BE2C (cell line): ENCODE measurements around the gene IGSF21.
A peak's percentile ranks its signal among the peaks of the same experiment; 100 is the strongest.

ENCODE experiments used
- DNase-seq: peaks from one replicate; pipeline ENCODE4 v3.0.0-alpha.2; 2020
- H3K27me3 ChIP-seq: fragments of 250-450 bp; sonication (Bioruptor Pico); 2 replicates; pipeline ENCODE4 v1.5.1; 2020; ENCODE audit warnings: mild to moderate bottlenecking
- H3K36me3 ChIP-seq: fragments of 250-450 bp; sonication (Bioruptor Pico); 2 replicates; pipeline ENCODE4 v1.5.1; 2020; ENCODE audit warnings: mild to moderate bottlenecking
- H3K4me1 ChIP-seq: fragments of 250-450 bp; sonication (Bioruptor Pico); 2 replicates; pipeline ENCODE4 v1.5.1; 2020
- H3K4me3 ChIP-seq: 2 replicates; pipeline ENCODE4 v1.5.1; 2011; ENCODE audit warnings: low read depth, low read length
- H3K9me3 ChIP-seq: fragments of 250-450 bp; sonication (Bioruptor Pico); 2 replicates; pipeline ENCODE4 v1.5.1; 2020
- CTCF ChIP-seq: IDR thresholded peaks from 2 replicates; pipeline ENCODE4 v1.5.1; 2012; ENCODE audit warnings: mild to moderate bottlenecking, low read depth, low read length

IGSF21 gene

GRCh38 chr1:18297896-18298648 lies 190.5 kb downstream of the IGSF21 start:
- no peak for DNase-seq
- Histone ChIP-seq H3K9me3 (no peaks in the 10 kb centered on the region), H3K4me1 (no peaks in the 10 kb centered on the region), H3K36me3 (no peaks in the 10 kb centered on the region), H3K4me3 (no peak overlapping the region), H3K27me3 (no peaks in the 10 kb centered on the region)
- no peak for TF ChIP-seq CTCF

GRCh38 chr1:18299441-18300338 lies 192.1 kb downstream of the IGSF21 start:
- Histone ChIP-seq H3K27me3 (no peaks in the 10 kb centered on the region), H3K36me3 (no peaks in the 10 kb centered on the region), H3K4me1 (no peaks in the 10 kb centered on the region), H3K4me3 (no peak overlapping the region), H3K9me3 (no peaks in the 10 kb centered on the region)
- TF ChIP-seq CTCF: peak; percentile 75
- no peak for DNase-seq

GRCh38 chr1:18300376-18300775 lies 192.8 kb downstream of the IGSF21 start:
- no peak for TF ChIP-seq CTCF
- Histone ChIP-seq H3K27me3 (no peaks in the 10 kb centered on the region), H3K4me3 (no peak overlapping the region), H3K4me1 (no peaks in the 10 kb centered on the region), H3K9me3 (no peaks in the 10 kb centered on the region), H3K36me3 (no peaks in the 10 kb centered on the region)
- no peak for DNase-seq

GRCh38 chr1:18302788-18303413 lies 195.3 kb downstream of the IGSF21 start:
- no peak overlapping the region for H3K4me3 ChIP-seq
- peak; percentile 53 for DNase-seq

GRCh38 chr1:18304151-18304869 lies 196.7 kb downstream of the IGSF21 start:
- Histone ChIP-seq H3K36me3 (no peaks in the 10 kb centered on the region), H3K4me1 (no peaks in the 10 kb centered on the region), H3K4me3 (no peak overlapping the region), H3K27me3 (no peaks in the 10 kb centered on the region), H3K9me3 (no peaks in the 10 kb centered on the region)
- no peak for DNase-seq
- TF ChIP-seq CTCF: no peak

More at GRCh38 chr1:18302788-18303413, 195.3 kb downstream of the IGSF21 start:
- no peaks in the 10 kb centered on the region for H3K9me3 ChIP-seq
- H3K4me1 ChIP-seq: no peaks in the 10 kb centered on the region
- no peaks in the 10 kb centered on the region for H3K36me3 ChIP-seq
- TF ChIP-seq CTCF: peak; percentile 75
- no peaks in the 10 kb centered on the region for H3K27me3 ChIP-seq
